GM19043 (cell line): ENCODE data around the gene TTC31.

Experiments
- ATAC-seq: cut with Tn5 transposase; IDR thresholded peaks from one replicate; pipeline ENCODE4 v1.9.1; 2021; ENCODE audit warnings: low read depth; ENCODE audit not compliant: unreplicated experiment

TTC31 gene

DNA sequence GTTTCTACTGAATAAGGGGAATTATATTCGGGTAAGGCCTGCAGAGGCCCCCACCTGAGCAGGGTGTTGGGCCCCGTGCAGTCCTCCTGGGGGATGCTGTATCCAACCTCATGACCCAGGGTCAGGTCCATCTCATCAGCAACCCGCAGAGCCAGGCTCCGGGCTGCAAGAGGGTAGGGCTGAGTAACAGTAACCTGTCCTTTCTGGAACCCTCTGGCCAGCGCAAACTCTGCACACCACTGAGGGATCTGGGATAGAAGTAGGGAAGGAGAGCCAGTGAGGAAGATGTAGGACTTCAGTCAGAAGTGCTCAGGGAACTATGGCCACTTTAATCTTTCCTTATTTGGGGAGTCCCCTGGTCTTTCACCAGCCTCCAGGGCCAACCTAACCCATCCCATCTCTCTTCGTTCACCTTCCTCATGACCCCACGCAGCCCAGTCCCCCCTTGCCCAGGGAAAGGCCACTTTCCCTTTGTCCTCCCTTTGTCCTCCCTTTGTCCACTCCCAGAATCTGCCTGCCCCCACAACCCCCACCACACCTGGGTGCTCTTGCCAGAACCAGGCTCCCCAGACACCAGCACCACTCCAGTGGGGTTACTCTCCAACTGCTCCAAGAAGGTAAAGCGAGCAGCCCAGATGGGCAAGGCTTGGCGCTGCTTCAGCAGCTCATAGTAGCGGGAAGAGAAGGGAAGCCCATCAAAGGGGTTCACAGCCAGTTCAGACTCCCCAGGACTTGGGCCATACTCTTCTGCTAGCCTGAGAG, 42.3 kb downstream of the TTC31 start:
- ATAC-seq, result no peak

DNA sequence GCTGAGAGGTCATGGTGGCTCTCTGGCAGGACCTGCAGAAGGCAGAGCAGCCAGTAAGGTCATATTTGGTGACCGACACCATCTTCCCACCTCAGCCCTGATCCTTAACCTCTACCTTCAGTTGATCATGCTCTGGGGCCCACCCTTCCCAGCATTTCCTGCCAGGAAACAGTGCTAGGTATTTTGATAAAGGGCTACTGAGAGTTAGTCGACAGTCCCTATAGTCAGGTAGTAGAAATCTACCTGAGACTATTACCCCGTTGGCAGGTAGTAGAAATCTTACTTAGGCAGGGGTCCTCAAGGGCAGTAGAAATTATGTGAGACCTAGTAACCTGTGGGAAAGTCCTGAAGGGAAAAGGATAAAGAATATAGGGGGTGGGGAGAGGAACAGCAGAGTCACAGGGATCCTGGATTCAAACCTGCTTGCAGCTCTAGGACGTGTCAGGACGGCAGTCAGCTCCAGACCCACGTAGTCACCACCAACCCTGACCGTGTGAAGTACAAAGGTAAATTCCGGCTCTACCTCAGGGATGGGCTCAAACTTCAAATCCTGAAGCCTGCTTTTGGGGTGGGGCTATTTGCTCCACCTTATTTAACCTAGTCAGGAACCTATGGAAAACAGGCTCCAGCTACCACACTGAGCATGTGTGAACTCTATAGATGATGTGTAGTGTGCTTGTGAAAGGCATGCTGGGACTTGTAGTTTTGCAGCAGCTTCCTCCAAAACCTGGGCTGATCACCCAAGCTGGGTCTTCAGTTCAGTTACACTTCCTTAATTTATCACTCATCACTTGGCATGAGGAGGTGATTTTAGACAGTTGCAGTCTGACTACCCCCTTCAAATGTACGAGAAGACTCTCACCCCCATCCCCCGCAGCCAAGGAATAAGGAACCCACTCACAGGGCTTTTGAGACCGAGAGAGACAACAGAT, 43.1 kb downstream of the TTC31 start, which contains the start of gene DQX1:
Gene DQX1, minus strand, starts transcription at position 515 of the 932 bp plus-strand sequence. Its CDS starts 502 bp downstream, at position 13.
- ATAC-seq, result no peak

DNA sequence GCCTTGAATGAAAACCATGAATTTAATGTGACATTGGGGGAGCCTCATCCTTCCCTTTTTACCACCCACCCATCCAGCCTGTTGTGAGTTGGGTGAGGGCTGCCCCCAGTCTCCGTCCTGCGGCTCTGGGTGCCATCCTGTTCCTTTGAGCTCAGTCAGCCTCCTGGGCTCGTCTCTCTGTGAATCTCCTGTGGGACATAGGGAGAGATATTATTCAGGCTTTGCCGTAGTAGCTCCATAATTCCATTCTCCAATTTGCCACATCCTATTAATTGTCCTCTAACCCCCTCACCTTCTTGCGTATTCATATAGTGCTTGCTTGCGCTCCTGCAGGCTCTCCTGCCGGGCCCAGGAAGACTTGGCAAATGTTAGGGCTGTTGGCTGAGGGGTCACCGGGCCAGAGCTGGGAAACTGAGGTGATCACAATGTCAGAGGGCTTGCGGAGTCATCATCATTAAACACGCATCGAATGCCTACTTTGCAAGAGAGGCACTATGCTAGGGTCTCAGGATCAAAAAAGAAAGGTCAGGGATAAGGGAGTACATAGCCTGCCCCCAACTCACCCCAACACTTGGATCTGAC, 43.9 kb downstream of the TTC31 start:
- no peak for ATAC-seq

DNA sequence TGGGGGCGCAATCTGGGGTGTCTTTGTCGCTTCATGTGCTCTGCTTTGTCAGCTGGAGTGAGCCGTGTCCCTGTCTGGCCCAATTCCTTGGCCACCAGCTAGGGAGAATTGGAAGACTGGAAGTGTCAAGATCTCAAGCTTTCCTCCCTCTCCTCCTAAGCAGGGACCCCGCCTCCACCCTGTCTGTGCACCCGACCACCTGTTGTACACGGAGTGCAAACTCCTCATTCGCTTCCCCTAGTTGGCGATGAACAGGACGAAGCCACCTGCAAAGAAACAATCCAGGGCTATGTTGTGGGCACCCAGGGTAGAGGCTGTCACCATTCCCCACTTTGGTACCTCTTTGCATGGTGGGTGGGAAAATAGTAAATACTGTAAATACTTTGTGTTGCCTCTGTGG, 44.9 kb downstream of the TTC31 start:
- no peak for ATAC-seq

DNA sequence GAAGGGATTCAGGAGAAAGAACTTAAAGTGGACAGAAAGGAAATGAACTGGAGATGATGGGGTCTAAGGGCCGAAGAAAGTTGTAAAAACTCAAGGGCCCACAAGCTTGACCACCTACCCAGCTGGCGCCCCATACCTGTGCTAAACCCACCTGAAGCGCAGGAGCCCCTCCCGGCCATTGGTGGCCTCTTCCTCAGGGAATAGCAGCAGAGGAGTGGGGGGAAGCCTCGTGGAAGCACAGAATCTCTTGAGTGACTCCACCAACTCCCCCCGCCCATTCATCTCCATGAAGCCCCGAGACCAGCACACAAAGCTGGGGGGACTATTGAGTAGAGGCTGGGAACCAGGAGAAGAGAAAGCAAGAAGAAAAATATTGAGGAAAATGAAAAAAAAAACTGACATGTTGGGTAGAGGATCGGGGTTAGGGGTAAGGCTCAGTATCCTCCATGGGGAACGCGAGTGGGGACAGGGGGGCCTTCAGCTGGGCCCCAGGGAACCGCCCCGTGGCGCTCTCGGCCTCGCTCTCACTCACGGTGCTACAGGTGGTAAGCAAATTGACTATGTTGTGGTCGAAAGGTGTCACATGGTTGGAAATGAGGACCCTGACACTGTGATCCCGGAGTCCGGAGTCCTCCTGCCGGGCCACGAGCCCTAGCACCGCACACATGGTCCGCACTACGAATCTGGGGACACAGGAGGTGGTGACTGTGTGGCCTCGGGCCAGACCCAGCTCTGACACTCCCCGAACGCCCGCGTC, 45.9 kb downstream of the TTC31 start:
- ATAC-seq, result no peak

DNA sequence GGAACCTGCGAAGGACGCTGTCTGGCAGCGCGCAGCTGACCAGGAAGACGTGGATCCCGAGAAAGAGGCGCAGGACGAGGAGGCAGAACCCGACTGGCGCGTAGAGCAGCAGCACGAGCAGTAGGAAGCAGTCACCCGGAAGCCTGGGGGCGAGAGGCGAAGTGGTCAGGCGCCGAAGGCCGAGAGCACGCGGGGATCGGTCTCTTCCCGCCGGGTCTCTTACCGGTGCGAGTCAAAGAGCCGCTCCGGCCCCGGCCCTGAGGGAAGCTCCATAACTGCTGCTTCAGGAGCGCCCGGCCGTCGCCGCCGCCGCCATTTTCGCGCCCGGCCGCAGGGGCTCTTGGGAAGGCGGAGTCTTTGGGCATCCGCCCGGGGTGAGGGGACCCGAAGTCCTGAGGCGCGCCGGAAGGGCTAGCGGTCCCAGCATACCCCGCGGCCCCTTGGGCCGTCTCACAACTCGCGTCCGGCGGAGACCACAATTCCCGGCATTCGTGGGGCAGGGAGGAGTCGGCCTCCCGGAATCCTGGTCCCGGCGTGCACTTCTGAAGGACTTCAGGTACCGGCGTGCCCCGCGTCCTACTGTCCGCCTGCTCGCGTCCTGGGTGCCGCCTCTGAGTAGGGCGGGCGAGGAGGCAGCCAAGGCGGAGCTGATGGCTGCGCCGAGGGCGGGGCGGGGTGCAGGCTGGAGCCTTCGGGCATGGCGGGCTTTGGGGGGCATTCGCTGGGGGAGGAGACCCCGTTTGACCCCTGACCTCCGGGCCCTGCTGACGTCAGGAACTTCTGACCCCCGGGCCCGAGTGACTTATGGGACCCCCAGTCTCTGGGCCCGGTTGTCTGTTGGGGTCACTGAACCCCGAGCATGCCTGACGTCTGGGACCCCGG, 46.7 kb downstream of the TTC31 start, which contains the start of the genes AUP1 and HTRA2:
Gene AUP1, minus strand, starts transcription at position 350 of the 882 bp plus-strand sequence. Its CDS starts 77 bp downstream, at position 273.
Gene HTRA2, plus strand, starts transcription at position 577 of the 882 bp plus-strand sequence. Its CDS starts 74 bp downstream, at position 651.
- peak; percentile 86 for ATAC-seq

DNA sequence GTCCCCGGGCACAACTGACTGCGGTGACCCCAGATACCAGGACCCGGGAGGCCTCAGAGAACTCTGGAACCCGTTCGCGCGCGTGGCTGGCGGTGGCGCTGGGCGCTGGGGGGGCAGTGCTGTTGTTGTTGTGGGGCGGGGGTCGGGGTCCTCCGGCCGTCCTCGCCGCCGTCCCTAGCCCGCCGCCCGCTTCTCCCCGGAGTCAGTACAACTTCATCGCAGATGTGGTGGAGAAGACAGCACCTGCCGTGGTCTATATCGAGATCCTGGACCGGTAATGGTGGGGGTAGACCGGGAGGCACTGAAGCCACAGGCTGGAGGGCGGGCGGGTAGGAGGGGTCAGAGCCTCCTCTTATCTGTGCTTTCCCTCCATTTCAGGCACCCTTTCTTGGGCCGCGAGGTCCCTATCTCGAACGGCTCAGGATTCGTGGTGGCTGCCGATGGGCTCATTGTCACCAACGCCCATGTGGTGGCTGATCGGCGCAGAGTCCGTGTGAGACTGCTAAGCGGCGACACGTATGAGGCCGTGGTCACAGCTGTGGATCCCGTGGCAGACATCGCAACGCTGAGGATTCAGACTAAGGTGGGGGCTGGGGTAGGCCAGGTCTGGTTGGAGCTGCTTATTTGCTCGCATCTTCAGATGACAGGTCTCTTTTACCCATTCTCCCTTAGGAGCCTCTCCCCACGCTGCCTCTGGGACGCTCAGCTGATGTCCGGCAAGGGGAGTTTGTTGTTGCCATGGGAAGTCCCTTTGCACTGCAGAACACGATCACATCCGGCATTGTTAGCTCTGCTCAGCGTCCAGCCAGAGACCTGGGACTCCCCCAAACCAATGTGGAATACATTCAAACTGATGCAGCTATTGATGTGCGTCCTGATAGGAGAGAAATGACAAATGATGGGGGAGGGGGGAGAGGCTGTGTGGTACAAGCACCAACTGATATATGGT, 47.6 kb downstream of the TTC31 start:
- no peak for ATAC-seq

DNA sequence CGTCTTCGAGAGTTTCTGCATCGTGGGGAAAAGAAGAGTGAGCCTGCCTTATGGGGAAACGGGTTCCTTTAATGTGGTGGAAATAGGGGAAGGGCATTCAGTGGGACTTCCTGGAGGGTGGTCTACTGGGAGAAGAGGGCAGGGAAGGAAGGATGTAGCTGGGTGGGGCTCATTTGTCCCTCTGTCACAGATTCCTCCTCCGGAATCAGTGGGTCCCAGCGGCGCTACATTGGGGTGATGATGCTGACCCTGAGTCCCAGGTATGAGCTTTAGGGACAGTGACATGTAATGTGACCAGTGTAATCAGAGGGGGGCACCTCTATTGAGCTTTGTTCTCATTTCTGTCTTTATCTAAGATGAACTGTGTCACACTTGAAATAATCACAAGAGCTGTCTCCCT, 48.8 kb downstream of the TTC31 start:
- no peak for ATAC-seq

DNA sequence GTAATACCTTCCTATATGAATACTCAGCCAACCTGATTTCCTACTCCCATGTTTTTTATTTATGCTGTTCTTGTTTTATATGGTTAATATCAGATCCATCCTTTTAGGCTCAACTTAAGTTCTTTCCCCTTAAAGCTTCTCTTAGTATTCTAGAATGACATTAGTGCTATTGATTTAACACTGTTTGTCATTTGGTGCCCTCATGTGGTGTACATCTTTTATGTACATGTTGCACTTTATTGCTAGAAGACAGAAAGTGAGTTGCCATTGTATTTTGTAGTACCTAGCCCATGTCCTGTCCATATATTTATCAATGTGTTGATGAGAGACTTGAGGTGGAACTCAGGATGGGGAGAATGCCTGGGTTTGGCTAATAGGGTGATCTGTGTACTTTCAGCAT, 49.3 kb downstream of the TTC31 start:
- no peak for ATAC-seq

DNA sequence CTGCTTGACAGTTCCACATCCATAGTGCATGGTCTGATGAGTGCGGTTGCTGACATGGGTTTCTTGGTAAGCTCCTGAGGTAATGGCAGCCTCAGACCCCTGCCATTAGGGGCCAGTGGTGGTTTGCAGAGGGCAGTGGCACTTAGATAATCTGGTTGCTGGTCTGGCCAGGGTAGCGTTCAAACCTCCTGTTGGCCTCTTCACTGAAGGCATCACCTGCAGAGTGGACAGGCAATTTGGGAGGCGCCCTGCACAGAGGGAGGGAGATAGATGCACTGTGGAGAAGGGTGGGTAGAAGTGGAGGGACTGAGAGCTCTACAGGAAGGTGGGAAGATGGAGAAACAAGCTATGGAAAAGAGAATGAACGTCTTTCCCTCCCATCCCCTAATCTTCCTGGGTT, 50.6 kb downstream of the TTC31 start:
- no peak for ATAC-seq

DNA sequence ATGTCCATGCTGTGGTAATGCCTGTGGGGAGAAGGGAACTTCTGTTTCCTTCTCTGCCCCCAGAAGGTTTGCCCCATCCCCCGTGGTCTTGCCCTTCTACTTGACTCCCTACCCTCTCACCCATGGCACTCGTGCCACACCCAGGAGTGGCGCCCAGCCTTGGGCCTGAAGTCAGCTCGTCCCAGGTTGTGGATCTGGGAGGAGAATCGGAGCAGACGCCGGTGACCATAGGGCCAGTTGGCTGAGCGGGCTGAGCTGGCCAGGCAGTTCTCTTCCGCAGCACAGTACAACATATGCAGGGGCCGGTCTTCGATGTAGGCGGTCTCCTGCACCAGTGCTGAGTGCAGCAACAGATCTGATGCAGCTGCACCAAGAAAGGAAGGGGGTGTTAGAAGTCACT, 51.5 kb downstream of the TTC31 start:
- no peak for ATAC-seq

DNA sequence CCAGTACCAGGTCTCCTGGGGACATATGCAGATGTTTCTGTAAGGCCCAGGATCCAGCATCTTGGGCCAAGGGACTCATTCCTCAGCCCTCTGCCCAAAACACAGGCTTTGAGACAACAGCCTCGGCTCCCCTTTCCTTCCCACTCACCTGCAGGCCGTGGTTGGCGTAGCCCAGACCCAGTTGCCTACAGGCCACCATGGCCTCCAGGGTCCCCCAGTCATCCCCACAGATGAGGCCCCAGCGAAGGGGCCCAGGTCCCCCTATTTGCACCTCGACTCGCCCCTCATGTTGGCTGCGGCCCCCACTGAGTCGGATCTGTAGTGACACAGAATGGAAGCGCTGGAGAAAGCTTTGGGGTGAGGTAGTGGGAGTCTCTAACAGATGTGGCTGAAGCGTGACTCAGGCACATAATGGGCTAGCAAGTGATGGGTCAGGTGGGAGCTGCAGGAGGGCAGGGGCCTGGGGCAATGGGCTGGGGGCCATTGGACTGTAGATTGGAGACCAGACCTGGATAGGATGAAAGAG, 52.6 kb downstream of the TTC31 start:
- ATAC-seq, result no peak

DNA sequence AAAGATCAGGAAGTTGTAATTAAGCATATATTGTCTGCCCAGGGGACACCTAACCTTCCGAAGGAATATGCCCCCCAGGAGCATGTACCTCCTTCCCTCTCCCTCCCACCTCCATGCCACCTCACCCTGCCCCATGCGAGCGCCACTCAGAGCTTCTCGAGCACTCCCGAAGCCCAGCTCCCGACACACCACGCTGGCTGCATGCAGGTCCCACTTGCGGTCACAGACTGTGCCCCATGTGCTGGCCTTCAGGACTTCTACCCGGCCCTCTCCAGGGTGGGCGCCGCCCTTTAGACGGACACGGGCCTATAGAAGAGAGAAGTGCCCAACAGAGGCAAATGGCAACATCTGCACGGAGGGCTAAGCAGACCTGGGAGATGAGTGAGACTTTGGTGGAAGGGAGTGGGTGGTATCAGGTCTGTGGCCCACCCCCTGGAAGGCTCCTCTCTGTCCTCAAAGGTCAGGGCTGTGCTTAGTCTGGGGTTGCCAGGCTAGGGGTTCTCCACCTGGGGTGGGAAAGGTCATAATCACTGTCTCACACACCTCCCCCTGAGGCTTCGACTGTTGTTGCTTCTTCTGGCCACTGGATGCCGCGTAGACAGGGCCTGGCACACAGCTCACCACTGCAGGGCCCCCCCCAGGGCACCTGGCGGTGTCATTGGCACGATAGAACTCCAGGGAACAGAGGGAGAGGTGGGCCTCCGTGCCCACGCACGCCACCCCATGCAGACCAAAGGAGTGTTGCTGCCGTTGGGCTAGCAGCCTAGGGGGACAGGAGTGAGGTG, 53.5 kb downstream of the TTC31 start:
- no peak for ATAC-seq

DNA sequence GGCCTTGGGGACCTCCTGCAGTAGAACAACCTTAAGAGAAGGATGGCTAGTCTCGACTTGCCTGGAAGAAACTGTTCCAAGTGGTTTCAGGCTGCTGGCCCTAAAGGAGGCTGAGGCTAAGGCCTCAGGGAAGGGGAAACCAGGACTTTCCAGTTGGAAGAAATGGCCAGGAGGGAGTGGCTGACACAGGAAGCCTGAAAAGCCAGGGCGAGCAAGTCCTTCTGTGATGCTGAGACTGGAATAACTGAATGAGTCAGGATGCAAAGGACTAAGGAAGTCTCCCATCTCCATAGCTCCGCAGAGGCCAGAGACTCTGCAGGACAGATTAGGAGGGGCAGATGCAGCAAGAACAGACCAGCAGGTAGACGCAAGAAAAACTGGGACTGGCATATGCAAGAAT, 54.3 kb downstream of the TTC31 start:
- no peak for ATAC-seq

DNA sequence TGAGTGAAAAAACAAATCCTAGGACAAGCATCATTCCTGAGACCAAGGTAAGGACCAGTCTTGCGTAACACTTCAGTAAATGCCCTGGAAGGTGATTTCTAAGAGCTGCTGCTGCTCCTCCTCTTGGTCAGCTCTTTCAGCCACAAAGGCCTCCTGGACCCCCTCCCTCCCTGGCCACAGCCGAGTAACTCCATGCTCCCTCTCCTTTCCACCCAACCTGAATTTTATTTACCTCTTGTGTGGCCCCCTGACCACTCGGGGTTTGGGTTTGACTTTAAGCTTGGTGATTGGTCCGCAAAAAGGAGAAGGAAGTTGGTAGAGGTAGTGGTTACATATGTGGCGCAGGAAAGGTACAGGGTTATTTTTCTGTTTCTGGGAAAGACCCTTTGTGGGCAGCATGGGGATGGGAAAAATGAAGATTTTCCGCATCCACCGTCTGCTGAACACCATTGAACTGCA, 56.0 kb downstream of the TTC31 start:
- no peak for ATAC-seq

DNA sequence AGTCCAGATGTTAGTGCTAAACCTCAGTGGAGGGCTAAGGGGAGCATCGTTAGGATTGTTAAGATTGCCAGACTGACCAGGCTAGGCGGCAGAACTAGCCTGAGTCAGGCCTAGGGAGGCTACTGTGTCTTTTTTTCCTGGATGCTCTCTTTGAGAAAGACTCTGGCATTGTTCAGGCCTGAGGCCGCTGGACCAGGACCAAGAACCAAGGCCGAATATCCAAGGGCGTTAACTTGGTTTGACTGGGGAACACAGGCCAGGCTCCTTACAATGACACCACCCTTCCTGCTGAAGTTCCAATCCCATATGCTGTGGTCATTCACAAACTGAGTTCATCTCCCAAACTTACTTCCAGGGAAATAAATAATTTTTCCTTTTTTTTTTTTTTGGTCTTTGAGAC, 57.4 kb downstream of the TTC31 start:
- ATAC-seq, result no peak

DNA sequence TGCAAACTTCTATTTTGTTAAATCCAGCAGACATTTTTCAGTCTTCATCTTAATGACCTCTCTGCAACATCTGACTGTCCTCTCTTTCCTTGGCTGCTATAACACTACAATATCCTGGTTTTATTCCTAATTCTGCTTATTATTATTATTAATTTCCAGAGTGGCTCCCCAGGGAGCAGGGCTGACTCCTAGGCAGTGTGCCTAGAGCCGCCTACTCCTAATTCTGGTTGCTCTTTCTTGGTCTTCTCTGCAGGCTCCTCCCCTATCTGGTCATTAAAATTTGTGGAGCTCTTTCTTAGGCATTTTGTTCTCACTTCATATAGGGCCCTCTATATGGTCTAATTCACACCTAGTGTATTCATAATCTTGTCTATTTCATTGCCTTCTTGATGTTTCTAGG, 60.1 kb downstream of the TTC31 start:
- no peak for ATAC-seq
